ENCODE data around the gene STX11.

The STX11 gene

DNA sequence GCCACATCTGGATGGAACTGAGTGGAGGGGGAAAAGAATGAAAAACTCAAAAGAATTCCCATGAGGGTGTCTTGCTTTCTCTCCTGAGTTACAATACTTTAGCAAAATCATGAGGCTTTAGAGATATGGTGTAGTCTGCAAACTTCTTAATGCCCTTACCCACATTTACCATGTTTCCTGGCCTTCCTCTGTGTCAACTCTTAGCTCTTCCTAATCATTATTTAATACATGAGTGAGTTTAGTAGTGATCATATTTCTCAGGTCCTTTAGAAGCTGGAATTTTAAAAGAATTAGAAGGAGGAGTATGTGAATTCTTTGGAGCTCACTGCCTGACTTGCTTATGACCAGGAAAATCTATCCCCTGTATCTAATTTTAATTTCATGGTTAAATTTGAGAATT lies 39.0 kb downstream of the STX11 start:
- Histone ChIP-seq H2AFZ (ENCODE audit: low read depth, low read length) (no peak overlapping the region), H3K9ac (ENCODE audit: low read depth, low read length) (no peak overlapping the region), H3K4me3 (ENCODE audit: low read depth in 1 of 2, low read length in 2 of 2) (no peak overlapping the region), H3K27ac (ENCODE audit: low read length) (no peak overlapping the region), H4K20me1 (ENCODE audit: insufficient read depth, low read length) (no peaks in the 10 kb centered on the region), H3K79me2 (ENCODE audit: insufficient read depth, low read length) (no peaks in the 10 kb centered on the region), H3K27me3 (ENCODE audit: insufficient read depth, low read length, poor library complexity) (no peaks in the 10 kb centered on the region), H3K4me2 (ENCODE audit: insufficient read depth, low read length) (no peak overlapping the region), H3K36me3 (ENCODE audit: insufficient read depth, low read length) (no peaks in the 10 kb centered on the region), H3K4me1 (ENCODE audit: insufficient read depth, low read length) (no peaks in the 10 kb centered on the region), H3K9me3 (ENCODE audit: insufficient read depth, low read length, severe bottlenecking) (no peaks in the 10 kb centered on the region)
- ATAC-seq (ENCODE audit: insufficient read depth, low read depth) (no peak), DNase-seq (no peak)
- TF ChIP-seq, protein P1, sequence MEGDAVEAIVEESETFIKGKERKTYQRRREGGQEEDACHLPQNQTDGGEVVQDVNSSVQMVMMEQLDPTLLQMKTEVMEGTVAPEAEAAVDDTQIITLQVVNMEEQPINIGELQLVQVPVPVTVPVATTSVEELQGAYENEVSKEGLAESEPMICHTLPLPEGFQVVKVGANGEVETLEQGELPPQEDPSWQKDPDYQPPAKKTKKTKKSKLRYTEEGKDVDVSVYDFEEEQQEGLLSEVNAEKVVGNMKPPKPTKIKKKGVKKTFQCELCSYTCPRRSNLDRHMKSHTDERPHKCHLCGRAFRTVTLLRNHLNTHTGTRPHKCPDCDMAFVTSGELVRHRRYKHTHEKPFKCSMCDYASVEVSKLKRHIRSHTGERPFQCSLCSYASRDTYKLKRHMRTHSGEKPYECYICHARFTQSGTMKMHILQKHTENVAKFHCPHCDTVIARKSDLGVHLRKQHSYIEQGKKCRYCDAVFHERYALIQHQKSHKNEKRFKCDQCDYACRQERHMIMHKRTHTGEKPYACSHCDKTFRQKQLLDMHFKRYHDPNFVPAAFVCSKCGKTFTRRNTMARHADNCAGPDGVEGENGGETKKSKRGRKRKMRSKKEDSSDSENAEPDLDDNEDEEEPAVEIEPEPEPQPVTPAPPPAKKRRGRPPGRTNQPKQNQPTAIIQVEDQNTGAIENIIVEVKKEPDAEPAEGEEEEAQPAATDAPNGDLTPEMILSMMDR (IDR thresholded peaks at IDR 0.05; ENCODE audit: borderline replicate concordance, extremely low read depth, low read length, poor library complexity, severe bottlenecking): no peak
- no peak for TF ChIP-seq EZH2 (IDR thresholded peaks at IDR 0.05; ENCODE audit: borderline replicate concordance, low read depth, low read length, severe bottlenecking)

DNA sequence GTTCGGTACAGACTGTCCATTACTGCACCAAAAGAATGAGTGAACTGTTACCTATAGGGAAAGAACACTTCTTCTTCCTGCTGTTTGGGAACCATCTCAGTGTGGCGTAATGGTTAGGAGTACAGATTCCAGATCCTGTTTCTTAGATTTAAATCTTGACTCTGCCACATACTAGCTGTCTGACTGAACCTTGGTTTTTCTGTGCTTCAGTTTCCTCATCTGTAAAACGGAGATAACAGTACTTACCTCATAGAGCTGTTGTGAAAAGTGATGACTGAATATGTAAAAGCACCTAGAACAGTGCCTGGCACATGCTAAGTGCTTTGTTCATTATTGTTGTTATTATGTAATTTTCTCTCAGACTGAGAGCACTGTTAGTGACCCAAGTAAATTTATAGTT lies 39.8 kb downstream of the STX11 start:
- no peaks in the 10 kb centered on the region for H4K20me1 ChIP-seq (ENCODE audit: insufficient read depth, low read length)
- H3K27me3 ChIP-seq (ENCODE audit: insufficient read depth, low read length, poor library complexity): no peaks in the 10 kb centered on the region
- no peaks in the 10 kb centered on the region for H3K9me3 ChIP-seq (ENCODE audit: insufficient read depth, low read length, severe bottlenecking)
- TF ChIP-seq EZH2 (IDR thresholded peaks at IDR 0.05; ENCODE audit: borderline replicate concordance, low read depth, low read length, severe bottlenecking): no peak
- TF ChIP-seq, protein P1 (IDR thresholded peaks at IDR 0.05; ENCODE audit: borderline replicate concordance, extremely low read depth, low read length, poor library complexity, severe bottlenecking): no peak
- no peaks in the 10 kb centered on the region for H3K36me3 ChIP-seq (ENCODE audit: insufficient read depth, low read length)
- no peak overlapping the region for H3K9ac ChIP-seq (ENCODE audit: low read depth, low read length)
- DNase-seq: no peak
- H2AFZ ChIP-seq (ENCODE audit: low read depth, low read length): no peak overlapping the region
- no peak for ATAC-seq (ENCODE audit: insufficient read depth, low read depth)
- no peaks in the 10 kb centered on the region for H3K79me2 ChIP-seq (ENCODE audit: insufficient read depth, low read length)
- H3K4me1 ChIP-seq (ENCODE audit: insufficient read depth, low read length): no peaks in the 10 kb centered on the region
- no peak overlapping the region for H3K27ac ChIP-seq (ENCODE audit: low read length)
- H3K4me2 ChIP-seq (ENCODE audit: insufficient read depth, low read length): no peak overlapping the region
- no peak overlapping the region for H3K4me3 ChIP-seq (ENCODE audit: low read depth in 1 of 2, low read length in 2 of 2)

DNA sequence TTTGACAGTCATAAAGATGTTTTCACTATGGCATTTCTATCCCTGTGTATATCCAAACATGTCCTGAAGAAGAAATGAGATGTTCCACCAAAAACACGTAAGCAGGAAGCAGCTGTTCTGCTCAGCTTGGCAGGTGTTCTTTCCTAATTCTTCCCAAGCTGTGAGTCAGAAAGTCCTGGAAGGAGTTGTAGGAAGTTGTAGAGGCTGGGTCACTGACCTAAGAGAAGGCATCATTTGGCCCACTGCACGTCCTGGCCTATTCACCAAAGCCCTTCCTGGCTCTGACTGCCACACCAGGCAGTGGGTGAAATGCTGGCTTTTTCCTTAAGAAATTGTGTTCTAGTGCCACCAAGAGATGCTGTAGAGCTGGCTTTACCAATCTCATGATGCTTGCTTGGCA lies 40.3 kb downstream of the STX11 start:
- ATAC-seq (ENCODE audit: insufficient read depth, low read depth): no peak; the same call in 2 of the 3 replicates
- TF ChIP-seq, protein P1 (IDR thresholded peaks at IDR 0.05; ENCODE audit: borderline replicate concordance, extremely low read depth, low read length, poor library complexity, severe bottlenecking): no peak
- TF ChIP-seq EZH2 (IDR thresholded peaks at IDR 0.05; ENCODE audit: borderline replicate concordance, low read depth, low read length, severe bottlenecking): no peak
- no peak overlapping the region for H3K4me3 ChIP-seq (ENCODE audit: low read depth in 1 of 2, low read length in 2 of 2)
- DNase-seq: no peak
- no peaks in the 10 kb centered on the region for H3K27me3 ChIP-seq (ENCODE audit: insufficient read depth, low read length, poor library complexity)
- H3K79me2 ChIP-seq (ENCODE audit: insufficient read depth, low read length): no peaks in the 10 kb centered on the region
- H4K20me1 ChIP-seq (ENCODE audit: insufficient read depth, low read length): no peaks in the 10 kb centered on the region
- no peak overlapping the region for H3K4me2 ChIP-seq (ENCODE audit: insufficient read depth, low read length)
- H3K27ac ChIP-seq (ENCODE audit: low read length): no peak overlapping the region
- H2AFZ ChIP-seq (ENCODE audit: low read depth, low read length): no peak overlapping the region
- H3K9me3 ChIP-seq (ENCODE audit: insufficient read depth, low read length, severe bottlenecking): no peaks in the 10 kb centered on the region
- no peaks in the 10 kb centered on the region for H3K4me1 ChIP-seq (ENCODE audit: insufficient read depth, low read length)
- no peak overlapping the region for H3K9ac ChIP-seq (ENCODE audit: low read depth, low read length)
- no peaks in the 10 kb centered on the region for H3K36me3 ChIP-seq (ENCODE audit: insufficient read depth, low read length)

DNA sequence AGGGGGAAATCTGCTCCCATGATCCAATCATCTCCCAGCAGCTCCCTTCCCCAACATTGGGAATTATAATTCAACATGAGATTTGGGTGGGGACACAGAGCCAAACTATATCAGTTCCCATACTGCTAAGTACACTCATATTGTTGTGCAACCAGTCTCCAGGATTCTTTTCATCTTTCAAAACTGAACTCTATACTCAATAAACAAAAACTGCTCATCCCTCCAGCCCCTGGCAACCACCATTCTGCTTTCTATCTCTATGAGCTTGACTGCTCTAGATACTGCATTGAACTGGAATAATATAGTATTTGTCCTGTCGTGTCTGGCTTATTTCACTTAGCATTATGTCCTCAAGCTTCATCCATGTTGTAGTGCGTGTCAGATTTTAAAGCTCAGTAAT lies 42.9 kb downstream of the STX11 start:
- Histone ChIP-seq H3K36me3 (ENCODE audit: insufficient read depth, low read length) (no peaks in the 10 kb centered on the region), H3K27ac (ENCODE audit: low read length) (no peak overlapping the region), H3K4me3 (ENCODE audit: low read depth in 1 of 2, low read length in 2 of 2) (no peak overlapping the region), H3K79me2 (ENCODE audit: insufficient read depth, low read length) (no peaks in the 10 kb centered on the region), H3K4me1 (ENCODE audit: insufficient read depth, low read length) (no peaks in the 10 kb centered on the region), H3K9ac (ENCODE audit: low read depth, low read length) (no peak overlapping the region), H4K20me1 (ENCODE audit: insufficient read depth, low read length) (no peaks in the 10 kb centered on the region), H3K27me3 (ENCODE audit: insufficient read depth, low read length, poor library complexity) (no peaks in the 10 kb centered on the region), H3K4me2 (ENCODE audit: insufficient read depth, low read length) (no peak overlapping the region), H3K9me3 (ENCODE audit: insufficient read depth, low read length, severe bottlenecking) (no peaks in the 10 kb centered on the region), H2AFZ (ENCODE audit: low read depth, low read length) (no peak overlapping the region)
- no peak for ATAC-seq (ENCODE audit: insufficient read depth, low read depth)
- no peak for DNase-seq
- no peak for TF ChIP-seq EZH2 (IDR thresholded peaks at IDR 0.05; ENCODE audit: borderline replicate concordance, low read depth, low read length, severe bottlenecking)
- TF ChIP-seq, protein P1 (IDR thresholded peaks at IDR 0.05; ENCODE audit: borderline replicate concordance, extremely low read depth, low read length, poor library complexity, severe bottlenecking): no peak

Data from DND-41 (cell line).